ENCODE measurements around the gene RERE. TPM values are rescaled to one million over a fixed set of nuclear protein-coding genes. Genes with fewer than 3 reads are reported as not detected.

Gene RERE
- total and polyA plus RNA-seq, 2 experiments from 2014 or later: 148 to 170 TPM

DNA sequence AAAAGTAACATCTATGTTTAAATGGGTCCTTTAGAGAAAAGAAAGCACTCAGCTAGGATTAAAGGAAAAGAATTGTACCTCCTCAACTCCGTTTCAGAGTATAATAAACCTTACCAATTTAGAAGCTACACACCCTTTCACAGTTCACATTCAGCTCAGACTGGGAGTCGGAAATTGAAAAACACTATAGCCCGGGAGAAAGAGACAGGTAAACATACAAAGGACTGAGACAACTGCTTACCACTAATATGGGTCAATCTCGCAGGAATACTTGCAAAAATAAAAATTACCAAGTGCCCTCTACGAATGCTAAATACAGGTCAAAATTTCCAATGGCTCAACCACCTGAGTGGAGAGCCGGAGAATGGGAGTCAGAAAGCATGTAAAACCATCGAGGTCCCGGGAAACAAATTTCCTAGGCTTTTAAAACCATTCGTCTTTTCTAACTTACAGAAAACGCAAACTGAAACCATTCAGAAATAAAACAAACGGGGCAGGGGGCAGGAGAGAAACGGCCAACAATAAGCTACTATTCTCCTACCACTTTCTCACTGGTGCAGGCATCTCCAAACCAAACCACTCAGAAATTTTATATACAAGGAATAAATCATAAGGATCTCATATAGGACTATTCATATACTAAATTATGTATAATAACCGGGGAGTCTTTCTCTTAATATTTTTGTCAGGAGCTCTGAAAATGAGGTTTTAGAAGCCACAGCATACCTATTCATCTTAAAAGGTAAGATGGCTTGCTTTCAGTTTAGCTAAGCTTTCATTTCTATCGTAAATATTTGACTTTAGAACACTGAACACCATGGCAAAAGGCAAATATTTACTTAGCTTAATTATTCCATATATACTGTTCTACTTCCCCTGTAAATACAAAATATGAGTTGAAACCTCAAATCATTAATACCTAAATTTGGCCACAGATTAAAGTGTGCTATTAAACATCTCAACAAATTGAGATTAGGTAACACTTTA is 136.5 kb downstream of the RERE start (continued):
- TF ChIP-seq, protein P1, sequence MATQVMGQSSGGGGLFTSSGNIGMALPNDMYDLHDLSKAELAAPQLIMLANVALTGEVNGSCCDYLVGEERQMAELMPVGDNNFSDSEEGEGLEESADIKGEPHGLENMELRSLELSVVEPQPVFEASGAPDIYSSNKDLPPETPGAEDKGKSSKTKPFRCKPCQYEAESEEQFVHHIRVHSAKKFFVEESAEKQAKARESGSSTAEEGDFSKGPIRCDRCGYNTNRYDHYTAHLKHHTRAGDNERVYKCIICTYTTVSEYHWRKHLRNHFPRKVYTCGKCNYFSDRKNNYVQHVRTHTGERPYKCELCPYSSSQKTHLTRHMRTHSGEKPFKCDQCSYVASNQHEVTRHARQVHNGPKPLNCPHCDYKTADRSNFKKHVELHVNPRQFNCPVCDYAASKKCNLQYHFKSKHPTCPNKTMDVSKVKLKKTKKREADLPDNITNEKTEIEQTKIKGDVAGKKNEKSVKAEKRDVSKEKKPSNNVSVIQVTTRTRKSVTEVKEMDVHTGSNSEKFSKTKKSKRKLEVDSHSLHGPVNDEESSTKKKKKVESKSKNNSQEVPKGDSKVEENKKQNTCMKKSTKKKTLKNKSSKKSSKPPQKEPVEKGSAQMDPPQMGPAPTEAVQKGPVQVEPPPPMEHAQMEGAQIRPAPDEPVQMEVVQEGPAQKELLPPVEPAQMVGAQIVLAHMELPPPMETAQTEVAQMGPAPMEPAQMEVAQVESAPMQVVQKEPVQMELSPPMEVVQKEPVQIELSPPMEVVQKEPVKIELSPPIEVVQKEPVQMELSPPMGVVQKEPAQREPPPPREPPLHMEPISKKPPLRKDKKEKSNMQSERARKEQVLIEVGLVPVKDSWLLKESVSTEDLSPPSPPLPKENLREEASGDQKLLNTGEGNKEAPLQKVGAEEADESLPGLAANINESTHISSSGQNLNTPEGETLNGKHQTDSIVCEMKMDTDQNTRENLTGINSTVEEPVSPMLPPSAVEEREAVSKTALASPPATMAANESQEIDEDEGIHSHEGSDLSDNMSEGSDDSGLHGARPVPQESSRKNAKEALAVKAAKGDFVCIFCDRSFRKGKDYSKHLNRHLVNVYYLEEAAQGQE (IDR thresholded peaks at IDR 0.05; ENCODE audit: unreplicated experiment): no peak
- TF ChIP-seq EZH2phosphoT487 (IDR thresholded peaks at IDR 0.05; ENCODE audit: unreplicated experiment) (no peak), CREB1 (CRISPR knock-in tag; IDR thresholded peaks at IDR 0.05; ENCODE audit: low read depth) (no peak), ZNF331 (CRISPR knock-in tag; IDR thresholded peaks at IDR 0.05; ENCODE audit: low read depth) (no peak)
- TF ChIP-seq, protein P2, sequence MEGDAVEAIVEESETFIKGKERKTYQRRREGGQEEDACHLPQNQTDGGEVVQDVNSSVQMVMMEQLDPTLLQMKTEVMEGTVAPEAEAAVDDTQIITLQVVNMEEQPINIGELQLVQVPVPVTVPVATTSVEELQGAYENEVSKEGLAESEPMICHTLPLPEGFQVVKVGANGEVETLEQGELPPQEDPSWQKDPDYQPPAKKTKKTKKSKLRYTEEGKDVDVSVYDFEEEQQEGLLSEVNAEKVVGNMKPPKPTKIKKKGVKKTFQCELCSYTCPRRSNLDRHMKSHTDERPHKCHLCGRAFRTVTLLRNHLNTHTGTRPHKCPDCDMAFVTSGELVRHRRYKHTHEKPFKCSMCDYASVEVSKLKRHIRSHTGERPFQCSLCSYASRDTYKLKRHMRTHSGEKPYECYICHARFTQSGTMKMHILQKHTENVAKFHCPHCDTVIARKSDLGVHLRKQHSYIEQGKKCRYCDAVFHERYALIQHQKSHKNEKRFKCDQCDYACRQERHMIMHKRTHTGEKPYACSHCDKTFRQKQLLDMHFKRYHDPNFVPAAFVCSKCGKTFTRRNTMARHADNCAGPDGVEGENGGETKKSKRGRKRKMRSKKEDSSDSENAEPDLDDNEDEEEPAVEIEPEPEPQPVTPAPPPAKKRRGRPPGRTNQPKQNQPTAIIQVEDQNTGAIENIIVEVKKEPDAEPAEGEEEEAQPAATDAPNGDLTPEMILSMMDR (conservative IDR thresholded peaks at IDR 0.05; ENCODE audit: low read depth in 2 of 2): no peak
- TF ChIP-seq, protein P3, sequence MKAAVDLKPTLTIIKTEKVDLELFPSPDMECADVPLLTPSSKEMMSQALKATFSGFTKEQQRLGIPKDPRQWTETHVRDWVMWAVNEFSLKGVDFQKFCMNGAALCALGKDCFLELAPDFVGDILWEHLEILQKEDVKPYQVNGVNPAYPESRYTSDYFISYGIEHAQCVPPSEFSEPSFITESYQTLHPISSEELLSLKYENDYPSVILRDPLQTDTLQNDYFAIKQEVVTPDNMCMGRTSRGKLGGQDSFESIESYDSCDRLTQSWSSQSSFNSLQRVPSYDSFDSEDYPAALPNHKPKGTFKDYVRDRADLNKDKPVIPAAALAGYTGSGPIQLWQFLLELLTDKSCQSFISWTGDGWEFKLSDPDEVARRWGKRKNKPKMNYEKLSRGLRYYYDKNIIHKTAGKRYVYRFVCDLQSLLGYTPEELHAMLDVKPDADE (IDR thresholded peaks at IDR 0.05): no peak

DNA sequence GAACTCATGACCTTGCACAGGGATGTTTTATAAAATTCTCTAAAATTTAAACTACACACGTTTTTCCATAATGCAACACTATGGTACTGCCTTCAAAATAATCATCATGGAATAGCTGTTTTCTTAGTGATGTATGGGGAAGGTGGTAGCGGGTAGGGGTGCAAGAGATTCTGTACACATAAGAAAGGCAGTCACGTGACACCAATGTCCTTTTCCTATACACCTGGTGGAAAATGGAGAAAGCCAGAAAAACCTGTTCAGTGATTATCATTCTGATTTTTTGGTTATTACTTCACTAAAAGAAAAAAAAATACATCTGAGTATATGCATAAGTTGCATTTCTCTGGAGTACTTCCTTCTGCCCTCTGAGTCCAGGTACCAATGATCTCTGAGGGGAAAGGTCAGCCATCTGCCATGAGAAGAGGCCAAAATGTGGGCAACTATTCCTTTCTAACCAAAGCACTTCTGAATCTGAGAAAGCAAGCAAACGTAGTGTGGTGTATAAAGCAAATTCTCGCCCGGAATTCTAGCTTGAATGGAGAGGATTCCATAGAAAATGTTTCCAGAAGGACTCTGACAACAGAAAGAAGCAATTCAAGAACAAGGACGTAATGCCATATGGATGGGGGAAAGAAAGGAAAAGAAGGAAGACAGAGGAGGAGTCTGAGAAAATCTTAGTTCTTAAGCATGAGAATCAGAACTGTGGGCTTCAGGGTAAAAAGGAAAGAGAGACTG is 137.3 kb downstream of the RERE start:
- no peak overlapping the region for H2AFZ ChIP-seq
- H3K4me1 ChIP-seq (ENCODE audit: insufficient read depth): peaks cover 76% of the 10 kb centered on the region
- H3K27ac ChIP-seq (ENCODE audit: low read depth): peak overlapping the region; percentile 48; the same call in 1 of the 2 replicates
- Mint-ChIP-seq H3K36me3 (ENCODE audit: low read depth) (no peaks in the 10 kb centered on the region), H3K27me3 (ENCODE audit: insufficient read depth, low read depth, poor library complexity) (peaks cover 2% of the 10 kb centered on the region), H3K4me1 (peaks cover 32% of the 10 kb centered on the region), H3K9me3 (no peaks in the 10 kb centered on the region), H3K4me3 (no peak overlapping the region), H3K27ac (no peak overlapping the region)
- TF ChIP-seq EZH2phosphoT487 (IDR thresholded peaks at IDR 0.05; ENCODE audit: unreplicated experiment): no peak
- TF ChIP-seq, protein P4, sequence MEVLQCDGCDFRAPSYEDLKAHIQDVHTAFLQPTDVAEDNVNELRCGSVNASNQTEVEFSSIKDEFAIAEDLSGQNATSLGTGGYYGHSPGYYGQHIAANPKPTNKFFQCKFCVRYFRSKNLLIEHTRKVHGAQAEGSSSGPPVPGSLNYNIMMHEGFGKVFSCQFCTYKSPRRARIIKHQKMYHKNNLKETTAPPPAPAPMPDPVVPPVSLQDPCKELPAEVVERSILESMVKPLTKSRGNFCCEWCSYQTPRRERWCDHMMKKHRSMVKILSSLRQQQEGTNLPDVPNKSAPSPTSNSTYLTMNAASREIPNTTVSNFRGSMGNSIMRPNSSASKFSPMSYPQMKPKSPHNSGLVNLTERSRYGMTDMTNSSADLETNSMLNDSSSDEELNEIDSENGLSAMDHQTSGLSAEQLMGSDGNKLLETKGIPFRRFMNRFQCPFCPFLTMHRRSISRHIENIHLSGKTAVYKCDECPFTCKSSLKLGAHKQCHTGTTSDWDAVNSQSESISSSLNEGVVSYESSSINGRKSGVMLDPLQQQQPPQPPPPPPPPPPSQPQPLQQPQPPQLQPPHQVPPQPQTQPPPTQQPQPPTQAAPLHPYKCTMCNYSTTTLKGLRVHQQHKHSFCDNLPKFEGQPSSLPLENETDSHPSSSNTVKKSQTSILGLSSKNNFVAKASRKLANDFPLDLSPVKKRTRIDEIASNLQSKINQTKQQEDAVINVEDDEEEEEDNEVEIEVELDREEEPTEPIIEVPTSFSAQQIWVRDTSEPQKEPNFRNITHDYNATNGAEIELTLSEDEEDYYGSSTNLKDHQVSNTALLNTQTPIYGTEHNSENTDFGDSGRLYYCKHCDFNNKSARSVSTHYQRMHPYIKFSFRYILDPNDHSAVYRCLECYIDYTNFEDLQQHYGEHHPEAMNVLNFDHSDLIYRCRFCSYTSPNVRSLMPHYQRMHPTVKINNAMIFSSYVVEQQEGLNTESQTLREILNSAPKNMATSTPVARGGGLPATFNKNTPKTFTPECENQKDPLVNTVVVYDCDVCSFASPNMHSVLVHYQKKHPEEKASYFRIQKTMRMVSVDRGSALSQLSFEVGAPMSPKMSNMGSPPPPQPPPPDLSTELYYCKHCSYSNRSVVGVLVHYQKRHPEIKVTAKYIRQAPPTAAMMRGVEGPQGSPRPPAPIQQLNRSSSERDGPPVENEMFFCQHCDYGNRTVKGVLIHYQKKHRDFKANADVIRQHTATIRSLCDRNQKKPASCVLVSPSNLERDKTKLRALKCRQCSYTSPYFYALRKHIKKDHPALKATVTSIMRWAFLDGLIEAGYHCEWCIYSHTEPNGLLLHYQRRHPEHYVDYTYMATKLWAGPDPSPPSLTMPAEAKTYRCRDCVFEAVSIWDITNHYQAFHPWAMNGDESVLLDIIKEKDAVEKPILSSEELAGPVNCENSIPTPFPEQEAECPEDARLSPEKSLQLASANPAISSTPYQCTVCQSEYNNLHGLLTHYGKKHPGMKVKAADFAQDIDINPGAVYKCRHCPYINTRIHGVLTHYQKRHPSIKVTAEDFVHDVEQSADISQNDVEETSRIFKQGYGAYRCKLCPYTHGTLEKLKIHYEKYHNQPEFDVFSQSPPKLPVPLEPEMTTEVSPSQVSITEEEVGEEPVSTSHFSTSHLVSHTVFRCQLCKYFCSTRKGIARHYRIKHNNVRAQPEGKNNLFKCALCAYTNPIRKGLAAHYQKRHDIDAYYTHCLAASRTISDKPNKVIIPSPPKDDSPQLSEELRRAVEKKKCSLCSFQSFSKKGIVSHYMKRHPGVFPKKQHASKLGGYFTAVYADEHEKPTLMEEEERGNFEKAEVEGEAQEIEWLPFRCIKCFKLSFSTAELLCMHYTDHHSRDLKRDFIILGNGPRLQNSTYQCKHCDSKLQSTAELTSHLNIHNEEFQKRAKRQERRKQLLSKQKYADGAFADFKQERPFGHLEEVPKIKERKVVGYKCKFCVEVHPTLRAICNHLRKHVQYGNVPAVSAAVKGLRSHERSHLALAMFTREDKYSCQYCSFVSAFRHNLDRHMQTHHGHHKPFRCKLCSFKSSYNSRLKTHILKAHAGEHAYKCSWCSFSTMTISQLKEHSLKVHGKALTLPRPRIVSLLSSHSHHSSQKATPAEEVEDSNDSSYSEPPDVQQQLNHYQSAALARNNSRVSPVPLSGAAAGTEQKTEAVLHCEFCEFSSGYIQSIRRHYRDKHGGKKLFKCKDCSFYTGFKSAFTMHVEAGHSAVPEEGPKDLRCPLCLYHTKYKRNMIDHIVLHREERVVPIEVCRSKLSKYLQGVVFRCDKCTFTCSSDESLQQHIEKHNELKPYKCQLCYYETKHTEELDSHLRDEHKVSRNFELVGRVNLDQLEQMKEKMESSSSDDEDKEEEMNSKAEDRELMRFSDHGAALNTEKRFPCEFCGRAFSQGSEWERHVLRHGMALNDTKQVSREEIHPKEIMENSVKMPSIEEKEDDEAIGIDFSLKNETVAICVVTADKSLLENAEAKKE (CRISPR knock-in tag; IDR thresholded peaks at IDR 0.05): no peak
- H3K4me2 ChIP-seq: peak overlapping the region; percentile 13; the same call in 1 of the 2 replicates
- no peaks in the 10 kb centered on the region for H3K9me2 ChIP-seq (ENCODE audit: insufficient read depth)
- H3K27me3 ChIP-seq (ENCODE audit: insufficient read depth): no peaks in the 10 kb centered on the region
- H3F3A ChIP-seq (replicated peaks; ENCODE audit: low read depth): no peaks in the 10 kb centered on the region
- peaks cover 86% of the 10 kb centered on the region for H4K20me1 ChIP-seq (replicated peaks; ENCODE audit: insufficient read depth)
- H3K36me3 ChIP-seq (ENCODE audit: insufficient read depth): no peaks in the 10 kb centered on the region
- peaks cover 100% of the 10 kb centered on the region for H3K79me2 ChIP-seq (replicated peaks; ENCODE audit: insufficient read depth)
- ATAC-seq (no peak), DNase-seq (ENCODE audit: low spot score) (no peak)
- H3K4me3 ChIP-seq: no peak overlapping the region
